IMR-90 (cell line): ENCODE data around the gene D2HGDH. TPM values are rescaled to one million over a fixed set of nuclear protein-coding genes. Genes with fewer than 3 reads are reported as not detected.

Source experiments
- ATAC-seq: fragments of 200-7000 bp; cut with Tn5 transposase; 2 replicates; pipeline ENCODE4 v1.9.1; 2020; ENCODE audit warnings: low read depth, mild to moderate bottlenecking, moderate library complexity
- BruUV-seq: library from RNA; stranded (reverse); fragments of 400-500 nt; replicated peaks from 2 replicates; lab custom pipeline; 2021; lab: Mats Ljungman, UMichigan
- CTCF ChIA-PET: fragments of 300-600 bp; formaldehyde crosslinking; extraction: SDS; loops from one replicate; lab custom pipeline; 2021; ENCODE audit warnings: antibody characterized with exemption; lab: Yijun Ruan, JAX
- POLR2A ChIA-PET: fragments of 300-600 bp; sonication (Branson Sonifier 250); formaldehyde crosslinking; loops from one replicate; lab custom pipeline; 2022; ENCODE audit warnings: antibody characterized with exemption; ENCODE audit not compliant: unreplicated experiment; lab: Charles Lee
- DNase-seq: peaks from one replicate; pipeline ENCODE4 v3.0.0; 2013
- H2AFZ ChIP-seq: replicated peaks from 2 replicates; pipeline ENCODE3; 2013; ENCODE audit warnings: low read length, mild to moderate bottlenecking; ENCODE audit not compliant: poor library complexity
- H2AK5ac ChIP-seq: 2 replicates; pipeline ENCODE4 v1.6.1; 2013; ENCODE audit warnings: low read depth, low read length, inconsistent platforms
- H2AK9ac ChIP-seq: replicated peaks from 2 replicates; pipeline ENCODE3; 2013; ENCODE audit warnings: mild to moderate bottlenecking, low read depth, low read length, moderate library complexity; ENCODE audit not compliant: poor library complexity
- H2BK120ac ChIP-seq: 2 replicates; pipeline ENCODE4 v1.6.1; 2013; ENCODE audit warnings: low read depth, low read length, inconsistent platforms
- H2BK15ac ChIP-seq: 3 replicates; pipeline ENCODE4 v1.6.1; 2013; ENCODE audit warnings: low read depth, low read length, inconsistent platforms
- H2BK20ac ChIP-seq: 2 replicates; pipeline ENCODE4 v1.6.1; 2013; ENCODE audit warnings: low read depth, mild to moderate bottlenecking, inconsistent platforms, low read length, moderate library complexity
- H2BK5ac ChIP-seq: 2 replicates; pipeline ENCODE4 v1.6.1; 2013; ENCODE audit warnings: mild to moderate bottlenecking, low read depth, low read length, inconsistent platforms; ENCODE audit not compliant: poor library complexity, severe bottlenecking
- H3K14ac ChIP-seq: replicated peaks from 2 replicates; pipeline ENCODE4 v1.6.1; 2013; ENCODE audit warnings: low read depth, low read length, inconsistent platforms
- H3K18ac ChIP-seq: 2 replicates; pipeline ENCODE4 v1.6.1; 2013; ENCODE audit warnings: low read depth, low read length, control low read depth
- H3K23ac ChIP-seq: 2 replicates; pipeline ENCODE4 v1.6.1; 2013; ENCODE audit warnings: low read depth, low read length, inconsistent platforms
- H3K27ac ChIP-seq: 2 replicates; pipeline ENCODE4 v1.5.1; 2013; ENCODE audit warnings: mild to moderate bottlenecking, control low read depth, low read length; ENCODE audit not compliant: insufficient read depth
- H3K27me3 ChIP-seq: 2 replicates; pipeline ENCODE4 v1.6.1; 2013; ENCODE audit warnings: low read length; ENCODE audit not compliant: control insufficient read depth, insufficient read depth
- H3K36me3 ChIP-seq: 2 replicates; pipeline ENCODE4 v1.6.1; 2013; ENCODE audit warnings: low read length, mixed read lengths; ENCODE audit not compliant: control insufficient read depth, insufficient read depth
- H3K4ac ChIP-seq: 2 replicates; pipeline ENCODE4 v1.6.1; 2013; ENCODE audit warnings: low read depth, low read length, inconsistent platforms
- H3K4me1 ChIP-seq: 2 replicates; pipeline ENCODE4 v1.6.1; 2013; ENCODE audit warnings: low read length, mixed read lengths; ENCODE audit not compliant: control insufficient read depth, insufficient read depth
- H3K4me2 ChIP-seq: 2 replicates; pipeline ENCODE4 v1.6.1; 2013; ENCODE audit warnings: low read depth, mild to moderate bottlenecking, control low read depth, low read length, moderate library complexity
- H3K4me3 ChIP-seq: 2 replicates; pipeline ENCODE4 v1.5.1; 2013; ENCODE audit warnings: low read depth, mild to moderate bottlenecking, control low read depth, low read length, moderate library complexity; ENCODE audit not compliant: insufficient read depth
- H3K56ac ChIP-seq: 2 replicates; pipeline ENCODE4 v1.6.1; 2013; ENCODE audit warnings: low read length, inconsistent platforms; ENCODE audit not compliant: insufficient read depth; ENCODE audit errors: extremely low read depth
- H3K79me1 ChIP-seq, 2 experiments: 2 replicates each; pipeline ENCODE4 v1.6.1; 2013; ENCODE audit warnings: low read length in 2 of 2, inconsistent platforms in 1 of 2, low read depth in 1 of 2
- H3K9ac ChIP-seq: 2 replicates; pipeline ENCODE4 v1.6.1; 2013; ENCODE audit warnings: low read depth, low read length, control low read depth
- H3K9me1 ChIP-seq: 2 replicates; pipeline ENCODE4 v1.6.1; 2013; ENCODE audit warnings: low read length, inconsistent platforms; ENCODE audit not compliant: insufficient read depth
- H3K9me3 ChIP-seq: 2 replicates; pipeline ENCODE4 v1.6.1; 2013; ENCODE audit warnings: low read length; ENCODE audit not compliant: control insufficient read depth, insufficient read depth
- H4K20me1 ChIP-seq: 2 replicates; pipeline ENCODE4 v1.6.1; 2013; ENCODE audit warnings: low read length, inconsistent platforms; ENCODE audit not compliant: insufficient read depth
- H4K5ac ChIP-seq: 2 replicates; pipeline ENCODE4 v1.6.1; 2013; ENCODE audit warnings: mild to moderate bottlenecking, low read depth, low read length, control low read depth
- H4K8ac ChIP-seq, 2 experiments: 2 replicates each; pipeline ENCODE4 v1.6.1; 2013; ENCODE audit warnings: low read depth in 2 of 2, low read length in 2 of 2, control low read depth in 1 of 2, inconsistent platforms in 1 of 2
- H4K91ac ChIP-seq: 2 replicates; pipeline ENCODE4 v1.6.1; 2013; ENCODE audit warnings: low read depth, low read length, inconsistent platforms; ENCODE audit not compliant: insufficient read depth
- CTCF ChIP-seq: conservative IDR thresholded peaks from 2 replicates; pipeline ENCODE4 v1.5.1; 2012; ENCODE audit warnings: mild to moderate bottlenecking, low read depth, low read length, improper control_type of control experiment
- WGBS, 2 experiments: methylation state at CpG; one replicate each; pipeline versions ENCODE4 v1.1.5 to v1.1.7; 2013; ENCODE audit warnings: missing lambda C conversion rate in 2 of 2; ENCODE audit not compliant: insufficient read length in 1 of 2; ENCODE audit errors: extremely low coverage in 2 of 2; 5-methylcytosine and 5-hydroxymethylcytosine counted together
- dilution Hi-C: fragments of 300-500 bp; cut with HindIII; formaldehyde crosslinking; loops from one replicate; pipeline ENCODE4 v1.14.3; 2018; ENCODE audit warnings: low sequenced_read_pairs; ENCODE audit not compliant: unreplicated experiment
- in situ Hi-C: fragments of 300-500 bp; cut with MboI; formaldehyde crosslinking; loops from 3 replicates; pipeline ENCODE4 v1.14.3; 2019; ENCODE audit warnings: low sequenced_read_pairs, inconsistent platforms, mixed read lengths
- intact Hi-C: fragments of 100-400 bp; cut with micrococcal nuclease; formaldehyde crosslinking; loops from 2 replicates; pipeline ENCODE4 v1.10.0; 2022
- polyA plus RNA-seq, 3 experiments: library from polyadenylated mRNA; depleted of rRNA; stranded (reverse); fragments of >200 nt; gene quantifications; 2 replicates each; pipeline ENCODE4 v1.2.3, GENCODE V29; 2012; ENCODE audit warnings: low replicate concordance in 1 of 3
- total RNA-seq: library from RNA; depleted of rRNA; stranded (reverse); fragments of >200 nt; gene quantifications from 2 replicates; pipeline ENCODE4 v1.2.3, GENCODE V29; 2012
- TF ChIP-seq, protein P1 (sequence below): fragments of 150-350 bp; IDR thresholded peaks from 2 replicates; pipeline ENCODE4 v1.6.1; 2017; ENCODE audit warnings: mild to moderate bottlenecking, antibody characterized with exemption, low read length, low read depth

The D2HGDH gene
- total and polyA plus RNA-seq, 2 of the 4 experiments (the other 2 are of a cell fraction) = 6.3 to 22.1 TPM

GRCh38 chr2:241724259-241724974 is 10.0 kb upstream of the D2HGDH start:
- no peaks in the 10 kb centered on the region for H3K27me3 ChIP-seq
- ChIA-PET CTCF (no interaction called here), POLR2A (no interaction called here)
- TF ChIP-seq, protein P1, sequence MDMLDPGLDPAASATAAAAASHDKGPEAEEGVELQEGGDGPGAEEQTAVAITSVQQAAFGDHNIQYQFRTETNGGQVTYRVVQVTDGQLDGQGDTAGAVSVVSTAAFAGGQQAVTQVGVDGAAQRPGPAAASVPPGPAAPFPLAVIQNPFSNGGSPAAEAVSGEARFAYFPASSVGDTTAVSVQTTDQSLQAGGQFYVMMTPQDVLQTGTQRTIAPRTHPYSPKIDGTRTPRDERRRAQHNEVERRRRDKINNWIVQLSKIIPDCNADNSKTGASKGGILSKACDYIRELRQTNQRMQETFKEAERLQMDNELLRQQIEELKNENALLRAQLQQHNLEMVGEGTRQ = no peak
- TF ChIP-seq CTCF = 0 out of 2 replicates have a peak, but pooled peaks have one; percentile 10
- no peaks in the 10 kb centered on the region for H3K9me1 ChIP-seq
- no peaks in the 10 kb centered on the region; the same call in 1 of the 2 replicates for H4K20me1 ChIP-seq
- no peak overlapping the region for H3K23ac ChIP-seq
- peaks cover 7% of the 10 kb centered on the region; the same call in 1 of the 2 replicates for H3K9me3 ChIP-seq
- H2AK9ac ChIP-seq = no peak overlapping the region
- H3K9ac ChIP-seq = no peak overlapping the region
- no peak for ATAC-seq
- dilution Hi-C loops = no loop called here
- H3K18ac ChIP-seq = no peak overlapping the region
- H3K36me3 ChIP-seq = peaks cover 39% of the 10 kb centered on the region
- no peak overlapping the region for H2BK15ac ChIP-seq
- H2AK5ac ChIP-seq = no peak overlapping the region
- intact Hi-C loops = no loop called here
- no peak overlapping the region for H4K5ac ChIP-seq
- no peak overlapping the region for H2BK120ac ChIP-seq
- no TSS peak for BruUV-seq
- no peak overlapping the region for H4K91ac ChIP-seq
- H2BK5ac ChIP-seq = no peak overlapping the region
- no peak overlapping the region for H3K4me2 ChIP-seq
- no peak overlapping the region for H3K56ac ChIP-seq
- no peaks in the 10 kb centered on the region; a peak in 1 of 4 replicates for H3K79me1 ChIP-seq
- H2BK20ac ChIP-seq = no peak overlapping the region
- H3K14ac ChIP-seq = no peak overlapping the region
- H3K4me1 ChIP-seq = no peaks in the 10 kb centered on the region
- in situ Hi-C loops = no loop called here
- DNase-seq = no peak
- no peak overlapping the region for H2AFZ ChIP-seq
- 93% methylated on average over 23 of the region's 41 CpGs; no CpG with 5 or more reads in 1 of the 2 experiments for WGBS, 2 experiments
- H3K4me3 ChIP-seq = no peak overlapping the region
- H3K27ac ChIP-seq = no peak overlapping the region
- no peak overlapping the region for H3K4ac ChIP-seq
- no peak overlapping the region for H4K8ac ChIP-seq
